NCI-H146 treated with DMSO at 0.1 percent for 48 hours (cell line): ENCODE measurements around the gene ZNF780B.
"Not testable (repeated sequence)": the region's sequence is repeated elsewhere in the genome, so short reads cannot be mapped to it uniquely, and the experiment has no call there.

ENCODE experiments used
- DNase-seq: peaks from one replicate; lab custom pipeline; 2025; ENCODE audit not compliant: unreplicated experiment; lab: John Stamatoyannopoulos, UW

The ZNF780B gene

DNA sequence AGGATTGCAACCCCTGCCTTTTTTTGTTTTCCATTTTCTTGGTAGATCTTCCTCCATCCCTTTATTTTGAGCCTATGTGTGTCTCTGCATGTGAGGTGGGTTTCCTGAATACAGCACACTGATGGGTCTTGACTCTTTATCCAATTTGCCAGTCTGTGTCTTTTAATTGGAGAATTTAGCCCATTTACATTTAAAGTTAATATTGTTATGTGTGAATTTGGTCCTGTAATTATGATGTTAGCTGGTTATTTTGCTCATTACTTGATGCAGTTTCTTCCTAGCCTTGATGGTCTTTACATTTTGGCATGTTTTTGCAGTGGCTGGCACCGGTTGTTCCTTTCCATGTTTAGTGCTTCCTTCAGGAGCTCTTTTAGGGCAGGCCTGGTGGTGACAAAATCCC, 14.3 kb downstream of the ZNF780B start:
- DNase-seq = not testable (repeated sequence)

GRCh38 chr19:40038047-40038446, 18.0 kb downstream of the ZNF780B start:
- not testable (repeated sequence) for DNase-seq

DNA sequence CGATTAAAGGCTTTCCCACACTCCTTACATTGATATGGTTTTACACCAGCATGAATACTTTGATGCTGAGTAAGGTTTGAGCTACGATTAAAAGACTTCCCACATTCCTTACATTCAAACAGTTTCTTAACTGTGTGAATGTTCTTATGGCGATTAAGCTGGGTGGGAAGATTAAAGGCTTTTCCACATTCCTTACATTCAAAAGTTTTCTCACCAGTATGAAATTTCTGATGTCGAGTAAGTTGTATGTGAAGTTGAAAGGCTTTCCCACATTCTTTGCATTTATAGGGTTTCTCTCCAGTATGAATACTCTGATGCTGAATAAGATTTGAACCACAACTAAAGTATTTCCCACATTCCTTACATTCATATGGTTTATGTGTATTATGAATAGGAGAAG, 20.0 kb downstream of the ZNF780B start:
- no peak for DNase-seq

GRCh38 chr19:40033989-40034560, 22.0 kb downstream of the ZNF780B start:
- no peak for DNase-seq

GRCh38 chr19:40026597-40026970, 29.4 kb downstream of the ZNF780B start:
- no peak for DNase-seq

DNA sequence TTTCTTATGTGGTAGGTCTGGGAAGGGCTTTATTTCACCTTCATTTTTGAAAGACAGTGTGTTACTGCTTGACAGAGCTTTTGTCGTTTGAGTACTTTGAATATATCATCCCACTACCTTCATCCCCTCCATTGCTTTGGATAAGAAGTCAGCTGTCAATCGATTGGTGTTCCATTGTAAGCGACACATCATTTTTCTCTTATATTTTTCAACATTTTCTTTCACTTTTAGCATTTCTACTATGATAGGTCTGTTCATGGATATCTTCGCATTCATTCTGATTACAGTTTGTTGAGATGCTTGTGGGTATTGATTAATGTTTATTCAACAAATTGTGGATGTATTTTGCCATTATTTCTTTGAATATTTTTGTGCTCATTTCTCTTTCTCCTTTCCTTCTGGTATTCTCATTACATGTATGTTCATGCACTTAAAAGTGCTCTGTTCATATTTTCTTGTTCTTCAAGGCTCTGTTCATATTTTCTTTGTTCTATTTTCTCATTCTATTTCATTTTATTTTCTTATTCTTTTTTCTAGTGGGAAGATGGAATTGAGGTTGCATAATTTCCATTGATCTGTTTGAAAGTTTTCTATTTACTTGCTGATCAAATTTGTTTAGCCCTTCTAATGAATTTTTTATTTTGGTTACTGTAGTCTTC, 30.0 kb downstream of the ZNF780B start:
- DNase-seq = no peak

- no peak for DNase-seq
Observed at GRCh38 chr19:40023969-40024368, 32.1 kb downstream of the ZNF780B start.

- no peak for DNase-seq
Observed at GRCh38 chr19:40013991-40014390, 42.0 kb downstream of the ZNF780B start.

DNA sequence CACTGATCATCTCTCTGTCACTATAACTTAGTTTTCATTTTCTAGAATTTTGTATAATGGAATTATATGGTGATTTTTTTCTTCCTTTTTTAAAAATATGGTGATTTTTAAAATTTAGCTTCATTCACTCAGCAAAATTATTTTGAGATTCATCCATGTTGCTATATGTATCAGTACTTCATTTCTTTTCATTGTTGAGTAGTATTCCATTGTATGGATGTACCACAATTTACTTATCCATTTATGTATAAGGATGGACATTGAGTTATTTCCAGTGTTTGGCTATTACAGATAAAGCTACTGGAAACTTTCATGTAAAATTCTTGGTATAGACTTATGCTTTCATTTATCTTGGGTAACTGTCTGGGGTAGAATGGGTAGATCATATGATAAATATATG, 46.4 kb downstream of the ZNF780B start:
- no peak for DNase-seq

GRCh38 chr19:40006273-40006691, 49.7 kb downstream of the ZNF780B start:
- DNase-seq = no peak

DNA sequence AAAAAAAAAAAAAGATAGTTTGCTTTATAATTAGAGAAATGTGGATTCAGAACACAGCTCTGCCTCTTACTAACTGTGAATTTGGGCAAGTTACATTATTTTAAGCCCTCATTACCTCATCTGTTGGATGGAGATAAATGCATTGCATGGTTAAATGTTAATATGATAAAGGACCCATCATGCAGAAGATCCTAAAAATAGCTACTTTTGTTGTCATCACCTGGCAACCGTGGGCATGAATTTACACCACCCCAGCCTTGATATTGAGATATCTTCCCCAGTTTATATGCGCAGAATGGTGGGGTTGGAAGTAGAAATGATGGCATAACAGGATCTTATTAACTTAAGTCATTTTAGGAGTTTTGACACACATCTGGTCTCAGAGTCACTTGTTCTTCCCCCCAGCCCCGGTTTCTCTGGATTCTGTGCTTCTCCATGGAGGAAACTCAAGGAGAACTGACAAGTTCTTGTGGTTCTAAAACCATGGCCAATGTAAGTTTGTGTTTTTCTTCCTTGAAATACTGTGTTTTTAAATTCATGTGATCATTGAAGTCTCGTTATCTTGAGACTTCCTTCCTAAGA, 50.2 kb downstream of the ZNF780B start:
- DNase-seq = no peak

GRCh38 chr19:39998501-39998900, 57.5 kb downstream of the ZNF780B start:
- no peak for DNase-seq

DNA sequence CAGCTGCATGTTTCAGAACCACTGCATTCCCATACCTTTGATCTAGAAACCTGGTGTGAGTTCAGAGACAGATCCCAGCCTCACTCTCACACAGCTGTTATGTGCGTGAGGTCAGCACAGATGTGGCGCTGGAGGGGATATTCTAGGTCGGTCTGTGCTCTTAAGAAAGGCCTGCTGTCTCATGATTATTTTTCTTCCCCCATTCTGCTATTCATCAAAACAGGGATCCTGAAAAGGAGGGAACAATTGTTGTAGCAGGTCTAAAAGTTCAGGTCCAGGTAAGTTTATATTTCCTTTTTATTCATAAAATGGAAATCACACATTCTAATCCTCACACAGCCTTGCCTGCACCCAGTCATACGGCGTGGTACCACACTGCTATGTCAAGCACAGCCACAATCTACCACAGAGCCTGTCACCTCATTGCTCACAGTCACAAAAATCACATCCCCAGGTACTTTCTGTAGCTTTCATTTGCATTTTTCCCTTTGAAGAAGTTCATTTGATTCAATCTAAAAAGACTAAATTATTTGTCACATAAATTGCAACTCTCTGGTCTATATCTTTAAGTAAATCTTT, 58.3 kb downstream of the ZNF780B start:
- DNase-seq = no peak

DNA sequence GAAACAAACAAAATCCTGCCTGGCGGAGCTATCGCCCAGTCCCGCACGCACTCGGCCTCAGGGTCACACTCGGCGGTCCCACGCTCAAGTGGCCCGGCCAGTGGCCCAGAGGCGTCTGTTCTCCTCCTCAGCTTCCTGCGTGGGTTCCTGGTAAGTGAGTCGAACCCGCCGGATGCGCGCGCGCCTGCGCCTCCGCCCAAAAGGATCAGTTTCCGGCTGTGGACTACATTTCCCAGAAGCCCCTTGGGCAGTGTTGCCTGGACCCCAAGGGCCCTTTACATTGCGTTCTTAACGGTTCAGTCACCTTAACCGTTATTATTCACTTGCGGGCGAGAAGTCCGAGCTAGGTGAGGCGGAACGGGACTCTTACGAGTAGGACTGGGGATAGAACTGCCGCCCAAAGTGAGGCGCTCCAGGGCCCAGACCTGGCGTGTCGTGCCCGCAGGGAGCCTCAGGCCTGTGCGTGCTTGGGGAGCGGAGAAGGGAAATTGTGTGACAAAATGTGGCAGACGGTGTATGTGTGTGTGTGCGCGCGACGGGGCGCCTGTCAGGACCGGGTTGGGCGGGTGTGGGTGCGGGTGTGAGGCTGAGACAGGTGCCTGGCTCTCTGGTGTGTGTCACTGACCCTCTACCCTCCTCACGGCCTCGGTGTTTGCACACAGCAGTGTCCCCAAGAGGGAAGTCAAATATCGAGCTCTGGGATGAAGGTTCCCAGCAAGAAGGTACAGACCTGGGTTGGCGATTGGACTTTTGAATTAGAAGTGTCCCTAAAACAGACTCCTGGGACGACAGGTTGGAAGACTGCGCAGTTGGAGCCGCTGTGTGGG, 59.0 kb downstream of the ZNF780B start, which contains the start of gene ZNF546:
ZNF546 (plus strand) TSS at position 250 of the 827 bp plus-strand sequence. CDS start 1,267 bp downstream, outside the sequence.
- peak; percentile 82 for DNase-seq

- DNase-seq = peak; percentile 16
Observed at GRCh38 chr19:39996218-39996810, 59.7 kb downstream of the ZNF780B start.

GRCh38 chr19:39995794-39996193, 60.2 kb downstream of the ZNF780B start:
- DNase-seq = no peak

GRCh38 chr19:39994361-39994760, 61.7 kb downstream of the ZNF780B start:
- no peak for DNase-seq

GRCh38 chr19:39993605-39994004, 62.4 kb downstream of the ZNF780B start:
- DNase-seq = no peak

GRCh38 chr19:39987596-39987995, 68.4 kb downstream of the ZNF780B start:
- no peak for DNase-seq

DNA sequence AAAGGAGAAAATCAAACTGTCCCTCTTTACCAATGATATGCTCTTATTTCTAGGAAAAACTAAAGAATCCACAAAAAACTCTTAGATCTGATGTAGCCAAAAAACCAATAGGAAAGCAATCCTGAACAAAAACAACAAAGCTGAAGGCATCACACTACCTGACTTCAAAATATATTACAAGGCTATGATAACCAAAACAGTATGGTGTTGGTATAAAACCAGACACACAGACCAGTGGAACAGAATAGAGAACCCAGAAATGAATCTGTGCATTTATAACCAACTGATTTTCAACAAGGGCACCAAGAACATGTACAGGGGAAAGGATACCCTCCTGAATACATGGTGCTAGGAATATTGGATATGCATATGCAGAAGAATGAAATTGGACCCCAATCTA, 68.9 kb downstream of the ZNF780B start:
- DNase-seq = no peak

DNA sequence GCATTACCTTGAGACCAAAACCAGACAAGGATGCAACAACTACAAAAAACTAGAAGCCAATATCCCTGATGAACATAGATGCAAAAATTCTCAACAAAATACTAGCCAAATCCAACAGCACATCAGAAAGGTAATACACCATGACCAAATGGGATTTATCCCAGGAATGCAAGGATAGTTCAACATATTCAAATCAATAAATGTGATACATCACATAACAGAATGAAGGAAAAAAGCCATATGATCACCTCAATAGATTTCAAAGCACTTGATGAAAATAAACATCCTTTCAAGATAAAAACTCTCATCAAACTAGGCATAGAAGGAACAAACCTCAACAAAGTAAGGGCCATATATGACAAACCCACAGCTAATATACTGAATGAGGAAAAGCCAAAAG, 69.4 kb downstream of the ZNF780B start:
- no peak for DNase-seq
